Neuronal stem cell (in vitro differentiated cells): Measurements from ENCODE around the gene NTN5.
"Not testable (repeated sequence)": the region's sequence is repeated elsewhere in the genome, so short reads cannot be mapped to it uniquely, and the experiment has no call there.

Experiments
- DNase-seq: peaks from one replicate; pipeline ENCODE4 v3.0.0-alpha.2; 2013; ENCODE audit warnings: low spot score
- H2AFZ ChIP-seq: one replicate; pipeline ENCODE4 v1.6.1; 2013; ENCODE audit warnings: mild to moderate bottlenecking, low read length, inconsistent platforms
- H2AK5ac ChIP-seq: 2 replicates; pipeline ENCODE4 v1.6.1; 2013; ENCODE audit warnings: low read depth, mild to moderate bottlenecking, inconsistent platforms, low read length, moderate library complexity, mixed read lengths
- H2BK120ac ChIP-seq: 2 replicates; pipeline ENCODE4 v1.6.1; 2013; ENCODE audit warnings: low read depth, mild to moderate bottlenecking, inconsistent platforms, low read length, moderate library complexity, mixed read lengths
- H2BK12ac ChIP-seq: one replicate; pipeline ENCODE4 v1.6.1; 2013; ENCODE audit warnings: low read length, inconsistent platforms
- H2BK15ac ChIP-seq: 2 replicates; pipeline ENCODE4 v1.6.1; 2013; ENCODE audit warnings: mild to moderate bottlenecking, low read length, inconsistent platforms, mixed read lengths
- H2BK5ac ChIP-seq: one replicate; pipeline ENCODE4 v1.6.1; 2013; ENCODE audit warnings: inconsistent platforms, mild to moderate bottlenecking, low read length, moderate library complexity
- H3K14ac ChIP-seq: one replicate; pipeline ENCODE4 v1.6.1; 2013; ENCODE audit warnings: low read length, inconsistent platforms
- H3K18ac ChIP-seq: 2 replicates; pipeline ENCODE4 v1.6.1; 2013; ENCODE audit warnings: low read length, inconsistent platforms
- H3K23ac ChIP-seq: 2 replicates; pipeline ENCODE4 v1.6.1; 2013; ENCODE audit warnings: low read depth, mild to moderate bottlenecking, mixed read lengths, low read length, inconsistent platforms; ENCODE audit not compliant: poor library complexity
- H3K27ac ChIP-seq: replicated peaks from 3 replicates; pipeline ENCODE4 v1.5.1; 2013; ENCODE audit warnings: low read length, inconsistent platforms
- H3K27me3 ChIP-seq, 3 experiments: 2 replicates each; pipeline ENCODE4 v1.6.1; 2013; ENCODE audit warnings: low read length in 3 of 3, mild to moderate bottlenecking in 2 of 3, inconsistent platforms in 1 of 3, low read depth in 1 of 3, mixed read lengths in 1 of 3, moderate library complexity in 1 of 3; ENCODE audit not compliant: control insufficient read depth in 3 of 3, insufficient read depth in 3 of 3
- H3K36me3 ChIP-seq, 2 donors: replicated peaks in 1 of 2; 2 replicates each; pipeline ENCODE4 v1.6.1; 2013; ENCODE audit warnings: low read length in 2 of 2; ENCODE audit not compliant: control insufficient read depth in 2 of 2, insufficient read depth in 2 of 2
- H3K4ac ChIP-seq: 2 replicates; pipeline ENCODE4 v1.6.1; 2013; ENCODE audit warnings: inconsistent platforms, mild to moderate bottlenecking, low read length, moderate library complexity
- H3K4me1 ChIP-seq, 2 donors: 1 replicate in 1 of 2; 2 replicates in 1 of 2; pipeline ENCODE4 v1.6.1; 2013; ENCODE audit warnings: low read length in 2 of 2, low read depth in 1 of 2; ENCODE audit not compliant: control insufficient read depth in 2 of 2, insufficient read depth in 1 of 2
- H3K4me2 ChIP-seq: one replicate; pipeline ENCODE4 v1.6.1; 2013; ENCODE audit warnings: mild to moderate bottlenecking, low read length, inconsistent platforms; ENCODE audit not compliant: insufficient read depth, poor library complexity, severe bottlenecking
- H3K4me3 ChIP-seq, 2 donors: 2 replicates each; pipeline ENCODE4 v1.5.1; 2013; ENCODE audit warnings: low read length in 2 of 2, mild to moderate bottlenecking in 2 of 2, inconsistent platforms in 1 of 2, moderate library complexity in 1 of 2
- H3K79me1 ChIP-seq: one replicate; pipeline ENCODE4 v1.6.1; 2013; ENCODE audit warnings: low read depth, mild to moderate bottlenecking, inconsistent platforms, low read length, moderate library complexity
- H3K9ac ChIP-seq: one replicate; pipeline ENCODE4 v1.6.1; 2013; ENCODE audit warnings: mild to moderate bottlenecking, low read depth, low read length, inconsistent platforms; ENCODE audit not compliant: poor library complexity
- H3K9me3 ChIP-seq, 2 donors: replicated peaks in 1 of 2; 2 replicates each; pipeline versions ENCODE3 to v1.6.1; 2013; ENCODE audit warnings: low read length in 2 of 2, mild to moderate bottlenecking in 2 of 2, inconsistent platforms in 1 of 2, low read depth in 1 of 2, mixed read lengths in 1 of 2, moderate library complexity in 1 of 2; ENCODE audit not compliant: control insufficient read depth in 2 of 2, insufficient read depth in 1 of 2
- H4K8ac ChIP-seq: one replicate; pipeline ENCODE4 v1.6.1; 2013; ENCODE audit warnings: low read depth, mild to moderate bottlenecking, inconsistent platforms, low read length, moderate library complexity
- H4K91ac ChIP-seq: one replicate; pipeline ENCODE4 v1.6.1; 2013; ENCODE audit warnings: low read length, low read depth, mild to moderate bottlenecking, inconsistent platforms; ENCODE audit not compliant: poor library complexity
- WGBS, 2 donors: extraction: QIAGEN DNeasy Blood & Tissue Kit; methylation state at CpG; one replicate each; pipeline ENCODE4 v1.1.7; 2013; ENCODE audit warnings: missing lambda C conversion rate in 2 of 2, mixed read lengths in 1 of 2; ENCODE audit not compliant: insufficient read length in 2 of 2, insufficient replicate concordance in 1 of 2; ENCODE audit errors: extremely low coverage in 2 of 2; 5-methylcytosine and 5-hydroxymethylcytosine counted together

Gene NTN5

GRCh38 chr19:48632286-48632685 lies 40.5 kb downstream of the NTN5 start:
- not testable (repeated sequence) for H3K27ac ChIP-seq, H4K91ac ChIP-seq
- no CpG with 5 or more reads among the region's 11 CpGs for WGBS, 2 donors

DNA sequence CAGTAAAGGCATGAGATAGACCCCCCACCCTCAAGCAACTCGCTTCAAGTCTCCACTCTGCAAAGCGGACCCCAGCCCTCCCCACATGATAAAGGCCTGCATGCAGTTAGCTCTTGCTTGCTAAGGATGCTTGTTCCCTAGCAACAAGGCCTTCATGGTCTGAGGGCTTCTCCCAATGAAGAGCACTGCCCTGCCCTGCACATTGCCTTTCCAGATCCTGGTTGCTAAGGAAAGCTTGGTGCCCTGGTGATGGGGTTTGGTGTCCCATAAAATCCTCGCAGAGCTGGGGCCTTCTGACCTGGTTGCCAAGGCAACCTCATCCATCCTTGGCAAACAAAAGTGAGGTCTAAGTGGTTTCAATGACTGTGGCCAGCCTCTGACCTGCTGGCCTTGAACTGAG lies 41.6 kb downstream of the NTN5 start:
- Histone ChIP-seq H3K79me1 (no peaks in the 10 kb centered on the region), H2BK15ac (no peak overlapping the region), H3K9ac (peak overlapping the region; percentile 83), H3K18ac (peak overlapping the region; percentile 5), H3K9me3 (no peaks in the 10 kb centered on the region), H3K4me2 (peak overlapping the region; percentile 69), H4K91ac (no peak overlapping the region), H3K27ac (peak overlapping the region; percentile 67), H3K4ac (no peak overlapping the region), H2AFZ (no peak overlapping the region), H3K27me3 (peaks cover 0 to 4% (median 0%) of the 10 kb centered on the region in 3 experiments), H3K14ac (no peak overlapping the region), H3K23ac (peak overlapping the region; percentile 13), H4K8ac (no peak overlapping the region), H3K4me3 (no peak overlapping the region), H2BK120ac (no peak overlapping the region), H3K36me3 (peaks cover 8 to 37% of the 10 kb centered on the region in 2 donors), H2BK12ac (no peak overlapping the region), H2AK5ac (peak overlapping the region; percentile 88), H2BK5ac (peak overlapping the region; percentile 93), H3K4me1 (peaks cover 28 to 33% of the 10 kb centered on the region in 2 donors)
- no peak for DNase-seq
- WGBS, 2 donors = no CpG with 5 or more reads among the region's 3 CpGs

More at GRCh38 chr19:48632286-48632685, 40.5 kb downstream of the NTN5 start:
- not testable (repeated sequence) for H4K8ac ChIP-seq, H3K4me3 ChIP-seq, H3K9ac ChIP-seq, DNase-seq, H2BK5ac ChIP-seq, H3K79me1 ChIP-seq, H3K18ac ChIP-seq, H3K23ac ChIP-seq, H3K27me3 ChIP-seq, H3K9me3 ChIP-seq, H2AK5ac ChIP-seq, H3K4me2 ChIP-seq, H3K14ac ChIP-seq, H2BK15ac ChIP-seq, H3K4ac ChIP-seq, H2AFZ ChIP-seq, H2BK12ac ChIP-seq, H2BK120ac ChIP-seq
- peaks cover 7 to 32% of the 10 kb centered on the region in 2 donors for H3K36me3 ChIP-seq
- H3K4me1 ChIP-seq = peaks cover 28 to 41% of the 10 kb centered on the region in 2 donors

- no peak overlapping the region for H2AFZ ChIP-seq
- peaks cover 2% of the 10 kb centered on the region for H3K79me1 ChIP-seq
- no peak overlapping the region for H2BK12ac ChIP-seq
- DNase-seq = no peak
- H3K27me3 ChIP-seq = no peaks in the 10 kb centered on the region
- H2BK120ac ChIP-seq = no peak overlapping the region
- peaks cover 28 to 33% of the 10 kb centered on the region in 2 donors for H3K4me1 ChIP-seq
- peak overlapping the region; percentile 93 for H2BK5ac ChIP-seq
- H2AK5ac ChIP-seq = peak overlapping the region; percentile 88
- no peaks in the 10 kb centered on the region for H3K9me3 ChIP-seq
- peak overlapping the region; percentile 98 for H3K23ac ChIP-seq
- peak overlapping the region in 1 of 2 donors; percentile 72 for H3K4me3 ChIP-seq
- H3K36me3 ChIP-seq = peaks cover 9 to 44% of the 10 kb centered on the region in 2 donors
- H3K4me2 ChIP-seq = peak overlapping the region; percentile 69
- no peak overlapping the region for H4K8ac ChIP-seq
- H3K9ac ChIP-seq = peak overlapping the region; percentile 83
- no peak overlapping the region for H3K14ac ChIP-seq
- H4K91ac ChIP-seq = peak overlapping the region; percentile 28
- peak overlapping the region; percentile 5 for H3K18ac ChIP-seq
- peak overlapping the region; percentile 15 for H2BK15ac ChIP-seq
- no CpG with 5 or more reads among the region's 47 CpGs for whole genome bisulfite sequencing, 2 donors
- H3K4ac ChIP-seq = no peak overlapping the region
- H3K27ac ChIP-seq = peak overlapping the region; percentile 67
Measured at GRCh38 chr19:48630296-48631063, 42.3 kb downstream of the NTN5 start.

GRCh38 chr19:48629599-48630295 lies 43.1 kb downstream of the NTN5 start:
- Histone ChIP-seq H3K4ac (peak overlapping the region; percentile 2), H3K9me3 (no peaks in the 10 kb centered on the region), H3K9ac (peak overlapping the region; percentile 64), H3K18ac (peak overlapping the region; percentile 86), H3K27ac (peak overlapping the region; percentile 67), H3K14ac (no peak overlapping the region), H3K4me1 (peaks cover 26 to 32% of the 10 kb centered on the region in 2 donors), H2BK120ac (peak overlapping the region; percentile 84), H3K36me3 (peaks cover 9 to 45% of the 10 kb centered on the region in 2 donors), H4K91ac (no peak overlapping the region), H2AK5ac (peak overlapping the region; percentile 97), H2BK5ac (peak overlapping the region; percentile 93), H3K4me3 (peak overlapping the region in 1 of 2 donors; percentile 33), H2BK12ac (peak overlapping the region; percentile 33), H3K27me3 (no peaks in the 10 kb centered on the region), H3K79me1 (peaks cover 3% of the 10 kb centered on the region), H3K4me2 (peak overlapping the region; percentile 69), H2AFZ (no peak overlapping the region), H2BK15ac (peak overlapping the region; percentile 95), H4K8ac (no peak overlapping the region), H3K23ac (peak overlapping the region; percentile 98)
- DNase-seq = peak; percentile 83
- no CpG with 5 or more reads among the region's 48 CpGs for WGBS, 2 donors
